ENCODE results near the gene LAIR2.

DNA sequence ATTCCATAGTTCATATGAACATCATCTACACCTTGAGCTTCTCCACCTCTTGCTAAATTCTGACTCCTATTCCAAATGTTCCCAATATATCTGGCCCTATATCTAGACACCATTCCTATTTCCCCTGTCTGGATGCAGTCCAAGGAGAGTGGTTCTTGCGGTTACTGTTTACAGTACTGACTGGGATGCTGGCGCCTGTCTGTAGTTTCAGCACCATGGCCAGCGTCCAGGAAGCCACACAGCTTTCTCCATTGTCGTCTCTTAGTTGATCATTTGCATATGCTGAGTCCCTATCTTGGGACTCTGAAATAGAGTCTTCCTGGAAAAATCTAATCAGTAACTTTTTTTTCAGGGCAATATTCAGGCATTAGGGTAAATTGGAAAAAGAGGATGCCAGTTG lies 14.9 kb downstream of the LAIR2 start:
- TF ChIP-seq NFE2L1 (CRISPR knock-in tag; IDR thresholded peaks at IDR 0.05; ENCODE audit: borderline replicate concordance) = no peak
- TF ChIP-seq BHLHE40 (IDR thresholded peaks at IDR 0.05; ENCODE audit: low read length) = no peak
- no peak for TF ChIP-seq KDM3A (CRISPR knock-in tag; IDR thresholded peaks at IDR 0.05; ENCODE audit: low read depth)
- TF ChIP-seq ATF1 (CRISPR knock-in tag; IDR thresholded peaks at IDR 0.05) = no peak
- TF ChIP-seq YY1 (IDR thresholded peaks at IDR 0.05; ENCODE audit: insufficient read depth, insufficient replicate concordance, low read depth, low read length) = no peak
- no peak for TF ChIP-seq FOXJ3 (CRISPR knock-in tag; IDR thresholded peaks at IDR 0.05; ENCODE audit: borderline replicate concordance)
